ENCODE results near the gene HDAC10.
A peak's percentile ranks its signal among the peaks of the same experiment; 100 is the strongest.

HDAC10 gene

DNA sequence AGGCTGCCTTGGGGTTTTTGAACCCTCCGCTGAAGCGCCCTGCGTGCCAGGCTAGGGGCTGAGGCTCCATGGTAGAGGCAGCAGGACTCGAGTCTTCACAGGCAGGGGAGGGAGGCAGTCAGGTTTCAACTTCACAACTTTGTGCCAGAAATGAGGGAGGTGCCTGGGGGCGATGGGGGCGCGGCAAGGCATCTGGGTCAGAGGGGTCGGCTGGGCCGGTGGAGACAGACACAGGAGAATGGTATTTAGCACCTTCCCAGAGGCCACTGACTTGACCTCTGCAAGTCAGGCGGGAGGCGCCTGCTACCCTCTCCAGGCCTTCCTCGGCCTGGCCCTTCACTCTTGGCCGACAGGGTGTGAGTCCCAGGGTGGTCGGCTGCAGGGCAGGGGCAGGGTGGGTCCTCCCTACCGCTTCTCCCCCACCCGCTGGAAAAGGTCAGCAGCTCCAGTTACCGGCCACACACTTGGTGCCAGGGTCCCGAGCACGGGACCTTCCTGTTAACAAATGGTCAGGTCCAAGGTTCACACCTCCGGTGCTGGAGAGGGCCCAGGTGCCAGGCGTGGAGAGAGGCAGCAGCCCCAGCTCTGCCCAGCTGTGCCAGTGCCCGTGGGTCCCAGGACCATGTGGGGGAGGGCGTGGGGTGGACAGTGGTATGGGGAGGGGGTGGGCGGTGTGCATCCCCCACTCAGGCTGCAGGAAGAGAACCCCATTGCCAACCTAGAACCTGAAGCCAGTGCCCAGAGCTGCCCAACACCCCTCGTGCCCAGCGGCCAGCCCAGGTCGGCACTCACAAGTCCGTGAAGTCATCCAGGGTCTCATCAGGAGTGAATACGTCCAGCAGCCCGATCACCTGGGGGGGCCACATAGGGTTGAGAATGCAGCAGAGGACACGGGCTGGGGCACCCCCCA, 6.6 kb upstream of the HDAC10 start:
- DNase-seq (ENCODE audit: insufficient read length, low spot score), result no peak
- FAIRE-seq, result no peak

DNA sequence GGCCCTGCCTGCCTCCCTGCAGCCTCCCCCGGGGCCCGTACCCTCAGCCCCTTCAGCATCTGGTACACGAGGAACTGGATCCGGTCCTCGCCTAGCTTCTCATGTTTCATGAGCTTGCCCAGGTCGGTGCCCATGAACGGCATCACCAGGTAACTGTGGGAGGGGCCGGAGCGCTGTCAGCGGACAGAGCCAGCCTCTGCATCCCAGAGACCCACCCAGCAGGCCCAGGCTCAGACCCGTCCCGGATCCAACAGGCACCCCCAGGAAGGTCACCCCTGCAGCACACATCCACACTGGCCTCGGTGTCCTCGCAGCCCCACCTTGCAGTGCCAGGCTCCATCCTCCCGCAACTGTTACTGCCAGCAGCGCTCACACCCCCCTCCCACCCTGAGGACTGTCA, 6.0 kb upstream of the HDAC10 start:
- DNase-seq (ENCODE audit: insufficient read length, low spot score) (no peak), FAIRE-seq (no peak)

DNA sequence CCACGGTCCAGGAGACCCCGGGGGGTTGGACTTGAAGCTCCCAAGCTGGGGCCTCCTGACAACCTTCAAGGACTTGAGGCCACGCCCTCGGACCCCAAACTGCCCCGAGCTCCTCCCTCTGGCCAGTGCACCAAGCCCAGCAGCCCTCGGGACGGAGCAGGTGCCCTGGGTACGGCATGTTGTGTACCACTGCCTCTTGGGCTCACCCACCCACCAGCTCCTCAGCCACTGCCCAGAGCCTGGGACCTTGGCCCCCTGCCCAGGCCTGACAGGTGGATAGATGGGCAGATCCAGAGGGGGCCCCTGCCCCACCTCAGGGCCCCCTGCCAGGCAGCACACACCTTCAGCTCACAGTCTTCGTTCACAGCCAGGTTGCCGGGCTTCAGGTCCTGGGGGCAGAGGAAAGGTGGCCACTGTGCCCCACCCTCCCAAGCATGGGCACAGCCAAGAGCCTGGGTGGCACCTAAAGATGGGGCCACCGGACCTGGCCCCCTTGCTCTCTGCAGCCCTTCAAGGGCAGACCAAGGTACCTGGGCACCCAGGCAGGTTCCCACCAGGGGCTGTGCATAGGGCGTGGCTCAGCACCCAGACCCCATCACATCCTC, 5.3 kb upstream of the HDAC10 start:
- no peak for FAIRE-seq
- DNase-seq (ENCODE audit: insufficient read length, low spot score), result no peak

DNA sequence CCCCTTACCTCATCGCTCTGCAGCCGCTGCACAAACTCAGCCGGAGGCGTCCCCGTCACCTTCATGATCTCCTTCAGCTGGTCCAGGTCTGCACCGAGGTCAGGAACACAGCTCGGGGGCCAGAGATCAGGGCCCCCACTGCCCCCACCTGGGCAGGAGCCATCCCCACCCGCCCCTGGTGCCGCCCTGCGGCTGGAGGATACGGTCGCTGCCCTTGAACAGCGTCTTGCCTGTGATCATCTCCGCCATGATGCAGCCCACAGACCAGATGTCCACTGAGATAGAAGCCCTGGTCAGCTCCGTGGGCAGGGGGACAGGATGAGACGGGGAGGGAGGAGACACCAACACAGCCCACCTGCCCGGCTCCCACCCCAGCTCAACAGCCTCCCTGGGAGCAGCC, 4.5 kb upstream of the HDAC10 start:
- FAIRE-seq, result no peak
- no peak for DNase-seq (ENCODE audit: insufficient read length, low spot score)

DNA sequence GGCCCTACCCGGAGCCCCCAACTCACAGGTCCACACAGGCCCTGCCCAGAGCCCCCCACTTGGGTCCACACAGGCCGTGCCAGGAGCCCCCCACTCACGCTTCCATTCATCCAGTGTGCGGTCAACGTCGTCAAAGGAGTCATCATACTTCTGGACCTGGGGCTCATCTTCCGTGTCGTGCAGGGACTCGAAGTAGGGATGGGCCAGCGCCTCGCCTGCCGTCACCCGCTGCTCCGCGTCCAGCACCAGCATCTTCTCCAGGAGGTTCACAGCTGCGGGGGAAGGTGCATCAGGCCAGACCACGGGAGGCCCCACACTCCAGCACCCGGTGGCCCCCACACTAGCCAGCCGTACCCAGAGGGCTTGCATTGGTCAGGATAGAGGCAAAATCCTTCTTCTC, 4.0 kb upstream of the HDAC10 start:
- DNase-seq (ENCODE audit: insufficient read length, low spot score) (no peak), FAIRE-seq (no peak)

DNA sequence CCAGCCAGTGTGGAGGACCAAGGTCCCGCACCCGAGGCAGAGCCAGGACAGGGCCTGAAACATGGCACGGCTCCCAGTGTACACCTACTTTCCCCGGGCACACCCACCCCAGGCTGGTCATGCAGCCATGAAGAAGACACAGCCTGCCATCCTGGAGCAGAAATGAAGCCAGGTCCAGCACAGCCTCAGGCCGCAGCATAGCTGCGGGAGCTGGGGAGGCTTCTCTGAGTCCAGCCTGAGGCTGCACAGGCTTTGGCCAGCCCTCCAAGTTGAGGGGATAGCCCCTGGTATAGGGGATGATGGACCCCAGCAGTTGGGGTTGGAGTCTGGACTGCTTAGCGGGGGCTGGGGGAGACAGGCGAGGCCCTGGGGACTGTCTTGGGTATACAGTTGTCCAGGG, 2.9 kb upstream of the HDAC10 start:
- DNase-seq (ENCODE audit: insufficient read length, low spot score) (no peak), FAIRE-seq (no peak)

DNA sequence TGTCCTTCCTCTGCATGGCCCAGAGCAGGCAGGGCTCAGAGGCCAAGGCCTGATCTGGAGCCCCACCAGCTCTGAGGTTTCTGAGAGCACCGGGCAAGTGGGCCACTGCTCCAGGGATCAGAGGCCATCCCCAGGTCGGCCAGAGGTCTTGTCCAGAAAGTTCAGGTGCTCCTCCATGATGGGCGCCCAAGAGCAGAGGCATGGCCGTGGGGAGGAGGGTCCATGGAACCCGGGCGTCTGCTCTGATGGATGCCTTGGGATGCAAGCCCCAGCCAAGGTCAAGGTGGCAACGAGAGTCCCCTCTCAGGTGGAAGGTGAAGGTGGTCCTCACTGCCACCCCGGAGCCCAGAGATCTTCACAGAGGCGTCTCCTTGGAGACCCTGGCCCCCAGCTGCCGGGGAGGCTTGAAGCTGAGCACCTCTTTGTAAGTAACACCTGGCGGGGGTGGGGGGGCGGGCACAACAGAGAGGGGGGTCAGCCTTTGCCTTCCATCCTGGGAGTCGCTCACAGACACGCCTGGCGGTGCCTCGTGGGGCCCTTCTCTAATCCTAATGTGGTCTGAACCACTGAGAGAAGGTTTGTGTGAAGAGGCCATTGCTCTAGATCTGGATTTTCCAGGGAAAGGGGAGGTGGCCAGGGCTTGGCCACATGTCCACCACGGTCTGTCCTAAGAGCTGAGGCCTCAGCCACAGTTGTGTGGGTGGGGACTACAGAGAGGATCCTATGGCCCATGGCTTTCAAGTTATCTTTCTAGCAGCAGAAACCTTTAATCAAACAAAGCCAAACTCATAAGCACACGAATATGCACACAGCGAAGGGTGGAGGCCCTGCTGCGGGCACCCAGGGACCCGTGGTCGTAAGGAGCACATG, 2.2 kb upstream of the HDAC10 start:
- DNase-seq (ENCODE audit: insufficient read length, low spot score), result no peak
- FAIRE-seq, result no peak

DNA sequence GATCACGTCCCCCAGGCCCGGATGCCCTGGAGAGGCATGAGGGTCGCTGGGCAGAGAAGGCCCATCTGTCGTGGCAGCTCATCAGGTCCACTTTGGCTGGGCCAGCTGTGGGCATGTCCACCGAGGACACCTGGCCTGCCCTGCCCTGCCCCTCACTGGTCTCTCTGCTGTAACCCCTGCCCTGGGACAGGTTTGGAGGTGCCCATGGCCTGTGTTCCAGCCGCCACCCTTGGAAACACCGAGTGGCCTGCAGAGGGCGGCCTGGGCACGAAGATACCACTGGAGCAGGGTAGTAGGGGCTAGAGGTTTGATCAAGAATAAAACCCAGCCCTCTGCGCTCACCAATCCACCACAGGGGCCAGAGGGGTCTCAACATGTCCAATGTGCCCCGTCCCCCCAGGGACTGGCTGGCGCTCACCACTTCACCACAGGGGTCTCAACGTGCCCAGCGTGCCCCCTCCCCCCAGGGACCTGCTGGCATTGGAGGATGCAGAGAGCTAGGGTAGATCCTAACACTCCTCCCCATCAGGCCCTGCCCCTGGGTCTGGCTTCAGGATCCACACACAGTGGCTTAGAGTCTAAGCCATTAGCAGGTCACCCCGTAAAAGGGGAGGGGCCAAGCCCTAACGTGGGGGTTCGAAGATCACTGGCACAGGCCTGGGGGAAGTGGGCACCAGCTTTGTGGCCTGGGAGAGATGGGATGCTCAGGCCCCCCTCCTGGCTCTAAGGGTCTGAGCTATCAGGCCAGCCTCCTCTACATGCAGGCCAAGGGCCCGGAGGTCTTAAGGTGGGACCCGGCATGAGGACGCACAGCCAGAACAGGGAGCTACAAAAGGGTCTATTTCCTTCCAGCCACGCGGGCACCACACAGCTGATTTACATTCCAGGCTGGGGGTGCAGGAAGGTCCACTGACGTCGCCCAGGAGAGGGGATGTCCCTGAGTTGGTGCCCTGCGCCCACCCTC, 1.3 kb upstream of the HDAC10 start:
- FAIRE-seq (peak; percentile 86), DNase-seq (ENCODE audit: insufficient read length, low spot score) (no peak)

DNA sequence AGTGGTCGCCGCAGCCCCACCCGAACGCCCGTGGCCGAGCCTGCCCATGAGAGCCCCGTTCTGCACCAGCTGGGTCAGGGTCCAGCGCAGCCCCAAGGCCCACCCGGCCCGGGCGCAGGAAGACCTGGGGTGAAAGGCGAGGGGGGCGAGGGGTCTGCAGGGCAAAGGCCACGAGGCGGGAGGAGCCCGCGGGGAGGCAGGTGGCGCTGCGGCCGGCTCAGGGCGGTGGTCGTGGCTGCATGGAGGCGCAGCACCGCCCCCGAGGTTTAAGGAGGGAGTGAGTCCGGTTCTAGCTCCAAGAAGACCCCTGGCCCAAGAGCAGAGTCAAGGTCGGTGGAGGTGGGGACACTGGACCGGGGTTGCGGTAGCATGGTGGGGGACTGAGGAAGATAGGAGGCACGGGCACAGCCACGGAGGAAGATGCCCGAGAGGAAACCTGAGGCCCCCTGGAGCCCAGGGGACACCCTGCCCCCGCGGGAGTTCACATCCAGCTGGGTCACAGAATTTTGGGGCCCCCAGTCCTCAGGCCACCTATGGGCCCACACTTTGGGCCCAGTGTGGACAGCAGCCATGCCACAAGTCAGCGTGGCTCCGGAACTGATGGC, 514 bp upstream of the HDAC10 start:
- DNase-seq (ENCODE audit: insufficient read length, low spot score) (no peak), FAIRE-seq (no peak)

DNA sequence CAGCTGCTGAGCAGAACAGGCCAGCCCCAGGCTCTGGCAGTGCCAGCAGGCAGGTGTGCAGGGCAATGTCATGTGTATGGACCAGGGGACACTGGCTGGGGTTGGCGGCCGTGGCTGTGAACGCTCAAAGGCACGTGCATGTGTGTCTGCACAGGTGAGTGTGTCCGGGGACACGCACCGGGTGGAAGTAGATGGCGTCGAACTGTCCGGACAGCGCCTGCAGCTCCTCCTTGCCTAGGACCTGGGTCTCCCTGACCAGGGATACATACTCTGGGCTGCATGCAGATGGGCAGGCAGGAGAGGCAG, 863 bp downstream of the HDAC10 start:
- FAIRE-seq (no peak), DNase-seq (ENCODE audit: insufficient read length, low spot score) (no peak)

DNA sequence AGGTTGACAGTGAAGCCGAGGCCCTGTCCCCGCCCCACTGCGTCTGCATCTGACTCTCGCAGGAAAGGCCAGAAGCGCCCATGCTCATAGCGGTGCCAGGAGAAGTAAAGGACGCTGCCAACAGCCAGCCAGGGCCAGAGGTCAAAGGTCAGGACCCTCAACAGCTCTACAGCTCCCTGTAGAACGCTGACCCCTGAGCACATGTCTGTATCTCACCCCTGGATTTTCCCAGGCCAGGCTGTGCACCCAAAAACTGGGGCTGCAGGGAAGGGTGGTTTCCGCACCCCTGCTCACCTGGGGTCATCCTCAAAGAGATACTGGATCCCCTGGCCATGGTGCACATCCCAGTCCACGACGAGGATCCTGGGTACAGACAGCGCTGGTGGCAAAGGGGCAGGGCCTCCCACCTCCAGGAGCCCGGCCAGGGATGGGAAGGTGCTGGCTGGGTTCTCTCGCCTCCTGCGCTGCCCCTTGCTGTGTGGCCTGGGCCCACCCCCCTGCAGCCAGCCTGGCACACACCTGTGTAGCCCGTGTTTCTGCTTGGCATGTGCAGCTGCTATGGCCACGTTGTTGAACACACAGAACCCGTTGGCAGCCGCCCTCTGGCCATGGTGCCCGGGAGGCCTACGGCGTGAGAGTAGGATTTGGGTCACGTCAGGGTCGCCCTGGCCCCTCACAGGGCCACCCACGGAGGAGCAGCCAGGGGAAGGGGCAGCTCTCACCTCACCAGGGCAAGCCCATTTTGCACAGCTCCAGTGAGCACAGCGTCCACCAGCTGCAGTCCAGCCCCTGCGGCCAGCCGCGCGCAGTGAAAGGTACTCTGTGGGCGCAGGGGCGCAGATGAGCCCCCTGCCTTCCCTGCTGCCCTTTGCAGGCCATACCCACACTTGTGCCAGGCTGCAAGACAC, 1.5 kb downstream of the HDAC10 start:
- DNase-seq (ENCODE audit: insufficient read length, low spot score) (no peak), FAIRE-seq (no peak)

DNA sequence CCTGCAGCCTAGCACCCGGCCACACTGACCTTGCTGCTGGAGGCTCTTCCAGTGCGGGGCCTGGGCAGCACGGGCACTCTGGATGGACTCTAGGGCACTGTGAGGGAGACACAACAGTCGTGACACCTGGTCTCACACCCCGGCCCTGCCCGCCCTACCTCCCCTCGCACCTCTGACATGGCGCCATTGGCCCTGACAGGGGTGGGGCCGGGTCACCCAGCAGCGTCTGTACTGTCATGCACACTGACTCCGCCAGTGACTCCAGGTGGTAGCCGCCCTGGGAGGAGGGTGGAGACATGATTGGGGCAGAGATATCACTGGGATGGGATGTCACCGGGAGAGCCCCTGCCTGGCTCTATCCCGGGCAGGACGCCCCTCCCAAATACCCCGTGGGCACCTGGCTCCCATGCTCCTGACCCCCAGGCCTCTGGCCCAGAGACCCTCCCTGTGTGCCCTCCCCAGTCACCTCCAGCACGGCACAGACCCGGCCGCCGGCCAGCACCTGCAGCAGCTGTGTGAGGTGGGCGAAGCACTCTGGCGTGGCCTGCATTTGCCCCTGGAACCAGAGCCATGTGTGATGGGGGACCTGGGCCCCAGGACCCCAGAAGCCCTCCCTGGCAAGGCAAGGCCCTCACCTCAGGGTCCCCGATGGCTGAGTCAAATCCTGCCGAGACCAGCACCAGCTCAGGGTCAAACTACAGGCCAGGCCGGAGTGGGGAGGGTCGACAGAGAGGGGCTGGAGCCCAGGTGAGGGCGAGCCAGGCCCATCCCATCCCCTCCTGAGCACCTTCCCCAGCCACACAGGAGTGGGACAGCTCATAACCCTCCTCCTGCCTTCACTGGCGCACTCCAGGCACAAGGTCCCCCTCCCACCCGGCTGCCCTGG, 2.6 kb downstream of the HDAC10 start:
- DNase-seq (ENCODE audit: insufficient read length, low spot score), result no peak
- no peak for FAIRE-seq

DNA sequence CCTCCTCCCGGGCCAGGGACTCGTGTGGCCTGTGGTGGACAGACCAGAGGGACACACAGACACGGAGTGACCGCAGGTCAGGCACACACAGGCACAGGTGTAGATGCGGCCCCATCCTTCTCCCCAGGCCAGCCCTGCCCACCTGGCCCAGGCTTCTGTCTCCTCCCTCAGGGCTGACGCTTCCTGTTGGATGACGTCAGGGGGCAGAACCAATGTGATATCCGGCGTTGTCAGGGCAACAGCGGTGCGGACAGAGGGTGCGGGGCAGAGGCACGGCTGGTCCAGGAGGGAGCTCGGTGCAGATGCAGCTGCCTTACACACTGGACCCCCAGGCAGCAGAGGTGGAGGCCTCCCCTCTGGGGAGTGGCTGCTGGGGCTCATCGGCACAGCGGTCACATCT, 3.3 kb downstream of the HDAC10 start:
- no peak for FAIRE-seq
- no peak for DNase-seq (ENCODE audit: insufficient read length, low spot score)

DNA sequence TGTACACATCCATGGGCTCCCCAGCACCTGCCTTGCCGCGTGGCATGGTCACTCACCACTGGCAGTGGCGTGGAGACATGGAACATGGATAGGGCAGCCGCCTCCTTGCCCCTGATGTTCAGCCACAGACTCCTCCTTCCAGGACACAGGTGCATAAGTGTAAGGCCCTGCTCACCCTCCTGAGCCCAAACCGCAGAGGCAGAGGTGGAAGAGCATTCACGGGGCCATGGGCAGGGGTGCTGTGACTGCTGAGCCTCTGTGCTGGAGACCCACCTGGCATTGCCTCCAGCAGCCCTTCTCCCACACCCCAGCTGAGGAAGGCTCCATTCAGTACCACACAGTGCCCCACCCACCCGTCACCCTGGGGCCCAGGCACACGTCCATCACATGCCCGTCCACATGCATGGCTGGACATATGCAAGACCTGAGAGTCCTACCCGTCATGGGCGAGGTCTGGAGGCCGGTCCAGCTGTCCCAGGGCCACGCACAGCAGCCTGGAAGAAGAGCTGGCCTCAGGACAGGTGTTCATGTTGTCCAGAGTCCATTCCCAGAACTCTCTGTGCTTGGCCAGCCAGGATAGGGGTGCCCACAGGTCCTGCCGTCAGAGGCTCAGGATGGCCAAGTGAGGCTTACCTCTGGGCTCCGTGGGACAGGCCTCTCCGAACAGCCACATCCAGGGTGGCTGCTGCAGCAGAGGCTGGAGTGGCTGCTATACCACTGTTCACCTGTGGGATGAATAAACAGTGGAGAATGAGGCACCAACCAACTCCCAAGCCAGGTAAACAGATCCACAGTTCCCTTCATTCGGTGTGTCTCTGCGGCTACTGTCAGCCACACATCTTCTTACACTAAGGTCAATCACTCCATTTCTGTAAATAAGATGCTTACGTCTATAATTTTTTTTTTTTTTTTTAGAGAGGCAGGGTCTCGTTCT, 4.6 kb downstream of the HDAC10 start:
- FAIRE-seq (no peak), DNase-seq (ENCODE audit: insufficient read length, low spot score) (no peak)

DNA sequence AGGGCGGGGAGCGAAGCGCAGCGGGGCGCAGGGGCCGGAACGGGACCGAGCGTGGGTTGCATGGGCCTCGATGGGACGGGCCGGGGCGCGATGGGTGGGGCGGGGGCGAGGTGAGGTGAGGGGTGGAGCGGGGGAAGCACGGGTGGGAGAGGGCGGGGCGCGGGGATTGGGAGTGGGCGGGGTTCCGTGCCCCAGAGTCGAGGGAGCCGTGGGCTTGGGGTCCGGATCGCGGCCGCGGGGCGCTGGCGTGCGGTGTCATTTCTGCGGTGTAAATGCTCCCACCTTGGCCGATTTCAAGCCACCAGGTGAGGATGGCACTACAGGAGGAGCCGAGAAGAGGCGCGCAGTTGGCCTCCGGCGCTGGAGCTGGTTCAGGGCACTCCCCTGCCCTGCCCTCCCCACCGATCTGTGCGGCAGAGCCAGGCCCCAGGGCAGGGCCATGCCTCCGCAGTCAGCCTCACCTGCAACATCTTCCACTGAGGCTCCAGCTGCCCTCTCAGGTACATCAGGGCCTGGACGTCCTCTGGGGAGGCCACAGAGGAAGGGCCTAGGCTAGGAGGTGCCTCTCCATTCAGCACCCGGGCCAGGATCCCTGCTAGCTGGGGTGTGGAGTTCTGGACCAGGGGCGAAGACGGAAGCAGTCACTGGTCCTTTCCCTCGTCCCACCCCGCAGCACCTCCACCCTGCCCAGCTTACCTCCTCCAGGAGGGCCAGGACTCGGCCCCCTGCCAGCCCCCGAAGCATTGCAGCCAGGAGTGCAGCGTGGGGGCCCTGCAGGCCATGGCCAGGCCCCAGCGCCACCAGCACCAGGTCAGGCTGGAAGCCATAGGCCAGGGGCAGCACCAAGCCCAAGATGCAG, 5.6 kb downstream of the HDAC10 start:
- no peak for DNase-seq (ENCODE audit: insufficient read length, low spot score)
- no peak for FAIRE-seq

Measured in HTR-8/SVneo (cell line).